LNCaP clone FGC (cell line): ENCODE results near the gene PLCH2.
"Not testable (repeated sequence)": the region's sequence is repeated elsewhere in the genome, so short reads cannot be mapped to it uniquely, and the experiment has no call there.

Source experiments
- DNase-seq: peaks from one replicate; pipeline ENCODE4 v3.0.0-alpha.2; 2011; ENCODE audit warnings: low read depth
- H3K4me3 ChIP-seq: 2 replicates; pipeline ENCODE4 v1.5.1; 2011; ENCODE audit warnings: mild to moderate bottlenecking, low read depth, low read length, control low read depth
- CTCF ChIP-seq: IDR thresholded peaks from 2 replicates; pipeline ENCODE4 v1.5.1; 2012; ENCODE audit warnings: mild to moderate bottlenecking; ENCODE audit not compliant: control insufficient read depth, insufficient read depth; ENCODE audit errors: extremely low read depth

PLCH2 gene

GRCh38 chr1:2457444-2457843 is 18.6 kb upstream of the PLCH2 start:
- TF ChIP-seq CTCF = no peak
- no peak overlapping the region for H3K4me3 ChIP-seq
- no peak for DNase-seq

GRCh38 chr1:2458687-2459086 is 17.4 kb upstream of the PLCH2 start:
- DNase-seq = no peak
- no peak for TF ChIP-seq CTCF
- no peak overlapping the region for H3K4me3 ChIP-seq

GRCh38 chr1:2459102-2459753 is 16.9 kb upstream of the PLCH2 start:
- not testable (repeated sequence) for H3K4me3 ChIP-seq, DNase-seq

- no peak overlapping the region for H3K4me3 ChIP-seq
- TF ChIP-seq CTCF = peak; percentile 6; the same call in 1 of the 2 replicates
- DNase-seq = peak; percentile 39
Measured at GRCh38 chr1:2459757-2460156, 16.3 kb upstream of the PLCH2 start.

GRCh38 chr1:2460203-2460602 is 15.9 kb upstream of the PLCH2 start:
- TF ChIP-seq CTCF = no peak
- no peak overlapping the region for H3K4me3 ChIP-seq
- no peak for DNase-seq

- no peak overlapping the region for H3K4me3 ChIP-seq
- TF ChIP-seq CTCF = no peak
- no peak for DNase-seq
Measured at GRCh38 chr1:2460996-2461751, 14.9 kb upstream of the PLCH2 start.

GRCh38 chr1:2462819-2463218 is 13.3 kb upstream of the PLCH2 start:
- no peak overlapping the region for H3K4me3 ChIP-seq
- no peak for DNase-seq
- TF ChIP-seq CTCF = no peak
